Cortex of kidney (tissue), 1 donor: ENCODE results near the gene PUDP.
"Not testable (repeated sequence)": the region's sequence is repeated elsewhere in the genome, so short reads cannot be mapped to it uniquely, and the experiment has no call there.

Experiments used
- DNase-seq: peaks from one replicate; lab custom pipeline; 2025; lab: John Stamatoyannopoulos, UW

The PUDP gene

DNA sequence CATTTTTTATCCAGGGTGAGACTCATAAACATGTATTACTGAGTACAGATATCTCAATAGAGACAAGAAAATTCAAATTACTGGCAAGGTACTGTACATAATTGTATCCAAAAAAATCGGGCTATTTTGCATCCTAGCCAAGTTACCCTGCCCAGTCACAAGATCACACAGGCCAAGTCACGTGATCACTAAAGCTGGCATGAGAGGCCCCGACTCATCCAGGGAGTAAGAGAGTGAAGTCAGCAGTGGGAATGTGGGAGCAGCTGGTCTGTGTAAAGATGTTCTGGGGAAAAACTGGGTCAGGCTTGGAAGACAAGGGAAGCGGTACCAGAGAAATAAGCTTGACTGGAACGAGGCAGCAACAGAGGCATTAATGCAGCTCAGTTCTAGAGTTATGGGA is 119.7 kb downstream of the PUDP start:
- no peak for DNase-seq

- no peak for DNase-seq
Measured at GRCh38 chrX:7027071-7027470, 120.9 kb downstream of the PUDP start.

GRCh38 chrX:7026365-7026764 is 121.6 kb downstream of the PUDP start:
- not testable (repeated sequence) for DNase-seq

DNA sequence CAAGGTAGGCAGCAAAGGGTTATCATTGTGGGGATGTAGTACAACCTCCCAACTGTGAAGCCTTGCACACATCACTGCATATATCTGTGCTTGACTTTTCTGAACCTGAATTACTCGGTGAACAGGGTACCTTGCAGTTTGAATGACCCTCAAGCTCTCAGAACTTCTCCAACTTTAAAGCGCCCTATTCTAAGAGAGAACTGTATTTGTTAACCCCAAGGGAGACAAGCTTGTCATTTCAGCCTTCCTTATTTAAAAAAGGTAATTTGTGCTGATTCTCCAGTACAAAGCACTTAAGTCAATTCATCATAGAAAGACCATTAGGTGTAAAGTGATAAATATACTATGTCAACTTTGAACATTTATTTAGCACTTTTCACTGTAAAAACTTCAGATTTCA is 122.5 kb downstream of the PUDP start:
- DNase-seq, result no peak

DNA sequence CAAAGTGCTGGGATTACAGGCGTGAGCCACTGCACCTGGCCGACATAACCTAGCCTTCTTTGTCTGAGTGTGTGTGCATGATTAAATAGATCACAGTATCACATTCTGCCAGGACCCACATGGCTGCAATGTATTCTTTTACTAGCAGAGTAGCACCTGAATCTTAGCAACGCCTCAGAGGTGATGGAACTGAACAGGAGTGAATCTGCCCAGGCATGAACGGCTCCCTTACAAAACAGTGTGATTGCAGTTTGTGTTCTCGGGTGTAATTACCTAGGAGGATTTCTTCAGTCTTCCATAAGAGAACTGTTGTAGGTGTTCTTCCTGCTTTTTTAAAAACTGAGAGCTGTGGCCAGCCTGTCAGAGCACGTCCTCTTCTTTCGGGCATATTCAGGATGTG is 123.1 kb downstream of the PUDP start:
- DNase-seq, result no peak

DNA sequence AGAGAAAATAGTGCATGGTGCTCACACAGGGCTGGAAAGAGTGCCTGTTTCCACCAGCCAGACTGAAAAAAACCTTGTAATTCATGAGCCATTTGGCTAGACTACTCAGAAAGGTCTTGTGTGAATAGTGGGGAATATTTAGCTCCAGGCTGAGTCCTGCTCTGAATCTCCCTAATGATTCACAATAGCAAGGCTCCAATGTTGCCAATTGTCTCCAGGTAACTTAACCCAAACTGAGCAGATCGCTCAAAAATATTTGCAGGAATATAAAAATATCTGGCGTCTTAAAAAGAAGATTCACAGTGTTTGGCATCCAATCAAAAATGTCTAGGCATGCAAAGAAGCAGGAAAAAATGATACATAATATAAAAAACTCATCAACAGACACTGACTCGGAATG is 125.0 kb downstream of the PUDP start:
- not testable (repeated sequence) for DNase-seq

- DNase-seq, result no peak
Measured at GRCh38 chrX:7021991-7022390, 126.0 kb downstream of the PUDP start.

- DNase-seq, result no peak
Measured at GRCh38 chrX:7019555-7019954, 128.4 kb downstream of the PUDP start.

GRCh38 chrX:7012262-7012834 is 135.6 kb downstream of the PUDP start:
- DNase-seq, result not testable (repeated sequence)

DNA sequence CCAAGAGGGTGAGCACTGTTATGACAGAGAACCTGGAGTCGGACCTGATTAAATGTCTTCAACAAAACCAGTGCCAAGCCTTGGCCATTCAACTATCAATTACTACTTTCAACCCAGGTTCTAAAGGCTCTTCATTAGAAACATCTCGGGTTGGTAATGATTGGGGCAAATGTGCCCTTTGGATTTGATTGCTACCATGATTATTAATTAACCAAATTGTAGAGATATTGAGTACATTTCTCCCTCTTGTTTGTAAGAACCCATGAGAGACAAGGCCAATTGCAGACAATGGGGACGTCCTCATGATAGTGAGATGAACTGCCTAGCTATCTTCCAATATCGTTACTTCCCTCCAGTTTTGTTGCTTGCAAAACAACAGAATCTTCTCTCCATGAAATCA is 137.1 kb downstream of the PUDP start:
- not testable (repeated sequence) for DNase-seq

DNA sequence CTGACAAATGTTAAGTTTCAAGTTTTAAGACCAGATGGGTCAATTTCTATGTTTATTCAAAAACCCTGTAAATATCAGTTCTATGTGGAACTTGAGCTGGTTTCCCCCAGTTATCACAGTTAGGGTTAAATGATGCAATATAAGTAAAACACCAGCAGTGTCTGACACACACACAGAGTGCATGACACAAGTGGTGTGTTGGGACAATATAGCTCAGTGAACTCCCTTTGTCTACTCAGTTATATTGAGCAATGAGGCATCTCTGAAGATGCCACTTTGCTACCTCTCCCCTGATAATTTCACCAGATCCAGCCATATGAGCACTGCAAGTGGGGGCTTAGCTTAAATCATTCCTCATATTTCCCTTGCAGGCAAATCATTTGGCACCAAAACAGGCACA is 140.6 kb downstream of the PUDP start:
- not testable (repeated sequence) for DNase-seq
